Keratinocyte (primary cell): ENCODE results near the gene LCT.

Source experiments
- EZH2 ChIP-seq: IDR thresholded peaks from one replicate; pipeline ENCODE4 v1.6.1; 2012; ENCODE audit warnings: inconsistent platforms, mild to moderate bottlenecking, low read length, moderate library complexity
- TF ChIP-seq, protein P1 (sequence below), 3 experiments: IDR thresholded peaks in 1 of 3; conservative IDR thresholded peaks in 1 of 3; optimal IDR thresholded peaks in 1 of 3; 2 replicates in 2 of 3; 3 replicates in 1 of 3; pipeline versions ENCODE3 to v1.5.1; 2011; ENCODE audit warnings: low read length in 3 of 3, mild to moderate bottlenecking in 3 of 3, moderate library complexity in 2 of 3, control low read depth in 1 of 3, inconsistent platforms in 1 of 3; ENCODE audit not compliant: insufficient read depth in 2 of 3; ENCODE audit errors: extremely low read depth in 1 of 3

DNA sequence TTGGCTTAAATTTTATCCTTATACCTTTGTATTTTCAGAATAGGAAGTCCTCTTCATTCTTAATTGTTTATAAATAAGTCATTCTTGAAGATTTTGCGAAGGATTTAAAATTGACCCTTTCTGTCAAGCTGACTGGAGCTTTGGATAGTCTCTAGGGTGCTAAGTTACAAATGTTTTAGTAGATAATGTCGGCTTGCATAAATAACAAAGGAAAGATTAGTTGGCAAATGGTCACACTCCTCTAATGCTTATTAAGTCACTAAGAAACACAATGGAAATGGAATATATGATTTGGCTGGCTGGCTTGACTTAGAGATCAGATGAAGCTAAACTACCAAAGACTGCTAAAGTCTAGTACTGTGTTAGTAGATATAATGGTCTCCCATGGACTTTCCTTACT, 54.8 kb downstream of the LCT start:
- TF ChIP-seq, protein P1, sequence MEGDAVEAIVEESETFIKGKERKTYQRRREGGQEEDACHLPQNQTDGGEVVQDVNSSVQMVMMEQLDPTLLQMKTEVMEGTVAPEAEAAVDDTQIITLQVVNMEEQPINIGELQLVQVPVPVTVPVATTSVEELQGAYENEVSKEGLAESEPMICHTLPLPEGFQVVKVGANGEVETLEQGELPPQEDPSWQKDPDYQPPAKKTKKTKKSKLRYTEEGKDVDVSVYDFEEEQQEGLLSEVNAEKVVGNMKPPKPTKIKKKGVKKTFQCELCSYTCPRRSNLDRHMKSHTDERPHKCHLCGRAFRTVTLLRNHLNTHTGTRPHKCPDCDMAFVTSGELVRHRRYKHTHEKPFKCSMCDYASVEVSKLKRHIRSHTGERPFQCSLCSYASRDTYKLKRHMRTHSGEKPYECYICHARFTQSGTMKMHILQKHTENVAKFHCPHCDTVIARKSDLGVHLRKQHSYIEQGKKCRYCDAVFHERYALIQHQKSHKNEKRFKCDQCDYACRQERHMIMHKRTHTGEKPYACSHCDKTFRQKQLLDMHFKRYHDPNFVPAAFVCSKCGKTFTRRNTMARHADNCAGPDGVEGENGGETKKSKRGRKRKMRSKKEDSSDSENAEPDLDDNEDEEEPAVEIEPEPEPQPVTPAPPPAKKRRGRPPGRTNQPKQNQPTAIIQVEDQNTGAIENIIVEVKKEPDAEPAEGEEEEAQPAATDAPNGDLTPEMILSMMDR (optimal IDR thresholded peaks at IDR 0.05 in 1 of 3, IDR thresholded peaks at IDR 0.05 in 1 of 3, conservative IDR thresholded peaks at IDR 0.05 in 1 of 3; ENCODE audit: extremely low read depth in 1 of 3, insufficient read depth in 2 of 3, low read length in 3 of 3), result no peak
- no peak for TF ChIP-seq EZH2
